ENCODE results near the gene ITGA2.

DNA sequence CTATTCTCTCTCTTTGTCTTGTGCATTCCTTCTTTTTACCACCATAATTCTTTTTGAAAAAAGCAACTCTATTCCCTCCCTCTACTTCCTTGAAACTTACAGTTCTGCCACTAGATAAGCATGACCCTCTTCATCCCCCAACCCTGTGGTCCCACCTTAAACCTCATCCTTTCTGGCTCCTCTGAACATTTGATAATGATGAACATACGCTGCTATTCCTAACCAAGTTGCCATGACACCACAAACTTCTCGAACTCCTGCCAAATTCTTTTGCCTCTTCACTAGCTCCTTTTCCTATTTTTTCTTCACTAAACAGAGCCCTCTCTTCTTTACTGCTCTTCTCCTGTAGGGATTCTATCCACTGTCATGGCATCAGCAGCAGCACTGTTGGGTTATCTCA lies 63.3 kb downstream of the ITGA2 start:
- TF ChIP-seq EP300 (IDR thresholded peaks at IDR 0.05; ENCODE audit: borderline replicate concordance) (no peak), RAD21 (IDR thresholded peaks at IDR 0.05; ENCODE audit: low read depth) (no peak), CEBPB (IDR thresholded peaks at IDR 0.05) (no peak), NFIC (IDR thresholded peaks at IDR 0.05) (no peak), CREB1 (IDR thresholded peaks at IDR 0.05; ENCODE audit: low read depth) (no peak), ZBTB7A (IDR thresholded peaks at IDR 0.05; ENCODE audit: low read depth) (no peak), TCF12 (IDR thresholded peaks at IDR 0.05; ENCODE audit: low read depth) (no peak), EGR1 (IDR thresholded peaks at IDR 0.05) (no peak), YY1 (IDR thresholded peaks at IDR 0.05; ENCODE audit: low read depth) (no peak)
- TF ChIP-seq, protein P1, sequence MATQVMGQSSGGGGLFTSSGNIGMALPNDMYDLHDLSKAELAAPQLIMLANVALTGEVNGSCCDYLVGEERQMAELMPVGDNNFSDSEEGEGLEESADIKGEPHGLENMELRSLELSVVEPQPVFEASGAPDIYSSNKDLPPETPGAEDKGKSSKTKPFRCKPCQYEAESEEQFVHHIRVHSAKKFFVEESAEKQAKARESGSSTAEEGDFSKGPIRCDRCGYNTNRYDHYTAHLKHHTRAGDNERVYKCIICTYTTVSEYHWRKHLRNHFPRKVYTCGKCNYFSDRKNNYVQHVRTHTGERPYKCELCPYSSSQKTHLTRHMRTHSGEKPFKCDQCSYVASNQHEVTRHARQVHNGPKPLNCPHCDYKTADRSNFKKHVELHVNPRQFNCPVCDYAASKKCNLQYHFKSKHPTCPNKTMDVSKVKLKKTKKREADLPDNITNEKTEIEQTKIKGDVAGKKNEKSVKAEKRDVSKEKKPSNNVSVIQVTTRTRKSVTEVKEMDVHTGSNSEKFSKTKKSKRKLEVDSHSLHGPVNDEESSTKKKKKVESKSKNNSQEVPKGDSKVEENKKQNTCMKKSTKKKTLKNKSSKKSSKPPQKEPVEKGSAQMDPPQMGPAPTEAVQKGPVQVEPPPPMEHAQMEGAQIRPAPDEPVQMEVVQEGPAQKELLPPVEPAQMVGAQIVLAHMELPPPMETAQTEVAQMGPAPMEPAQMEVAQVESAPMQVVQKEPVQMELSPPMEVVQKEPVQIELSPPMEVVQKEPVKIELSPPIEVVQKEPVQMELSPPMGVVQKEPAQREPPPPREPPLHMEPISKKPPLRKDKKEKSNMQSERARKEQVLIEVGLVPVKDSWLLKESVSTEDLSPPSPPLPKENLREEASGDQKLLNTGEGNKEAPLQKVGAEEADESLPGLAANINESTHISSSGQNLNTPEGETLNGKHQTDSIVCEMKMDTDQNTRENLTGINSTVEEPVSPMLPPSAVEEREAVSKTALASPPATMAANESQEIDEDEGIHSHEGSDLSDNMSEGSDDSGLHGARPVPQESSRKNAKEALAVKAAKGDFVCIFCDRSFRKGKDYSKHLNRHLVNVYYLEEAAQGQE (IDR thresholded peaks at IDR 0.05; ENCODE audit: low read depth), result no peak
